Measurements from ENCODE around the gene C4orf50. TPM values are rescaled to one million over a fixed set of nuclear protein-coding genes. Genes with fewer than 3 reads are reported as not detected.

The C4orf50 gene
- total RNA-seq, 2 experiments from 2014 or later, result 1.0 to 1.2 TPM

DNA sequence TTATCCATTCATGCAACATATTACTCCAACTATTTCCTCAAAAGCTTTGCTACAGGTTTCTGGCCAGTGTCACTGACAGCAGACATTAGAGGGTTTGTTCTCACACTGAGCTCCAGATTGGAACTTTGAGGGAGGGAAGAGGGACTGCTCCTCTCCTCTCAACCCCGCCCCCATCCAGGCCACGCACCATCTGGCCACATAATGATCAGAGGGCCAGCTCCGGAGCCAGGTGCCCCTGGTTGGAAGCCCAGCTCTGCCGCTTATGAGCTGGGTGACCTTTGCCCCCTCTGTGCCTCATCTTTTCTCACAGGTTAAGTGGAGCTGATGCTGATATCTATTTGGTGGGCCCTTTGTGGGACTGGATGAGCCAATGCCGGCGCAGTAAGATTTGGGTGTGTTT lies 55.8 kb downstream of the C4orf50 start:
- no peak for DNase-seq
- ChIA-PET CTCF (interaction anchor here (1.5 to 3.8 kb wide), 2 partner anchors 35 to 369 kb away, joined by 4 to 16 read pairs; no protein-coding TSS in a partner anchor), POLR2A (no interaction called here)
- H3K4me1 Mint-ChIP-seq, result no peaks in the 10 kb centered on the region
- H3K4me3 Mint-ChIP-seq, result no peak overlapping the region
- no peaks in the 10 kb centered on the region for H3K36me3 Mint-ChIP-seq (ENCODE audit: low read depth)
- peaks cover 7% of the 10 kb centered on the region for H3K27me3 Mint-ChIP-seq
- no peaks in the 10 kb centered on the region for H3K9me3 Mint-ChIP-seq
- H3K27ac Mint-ChIP-seq, result no peak overlapping the region

DNA sequence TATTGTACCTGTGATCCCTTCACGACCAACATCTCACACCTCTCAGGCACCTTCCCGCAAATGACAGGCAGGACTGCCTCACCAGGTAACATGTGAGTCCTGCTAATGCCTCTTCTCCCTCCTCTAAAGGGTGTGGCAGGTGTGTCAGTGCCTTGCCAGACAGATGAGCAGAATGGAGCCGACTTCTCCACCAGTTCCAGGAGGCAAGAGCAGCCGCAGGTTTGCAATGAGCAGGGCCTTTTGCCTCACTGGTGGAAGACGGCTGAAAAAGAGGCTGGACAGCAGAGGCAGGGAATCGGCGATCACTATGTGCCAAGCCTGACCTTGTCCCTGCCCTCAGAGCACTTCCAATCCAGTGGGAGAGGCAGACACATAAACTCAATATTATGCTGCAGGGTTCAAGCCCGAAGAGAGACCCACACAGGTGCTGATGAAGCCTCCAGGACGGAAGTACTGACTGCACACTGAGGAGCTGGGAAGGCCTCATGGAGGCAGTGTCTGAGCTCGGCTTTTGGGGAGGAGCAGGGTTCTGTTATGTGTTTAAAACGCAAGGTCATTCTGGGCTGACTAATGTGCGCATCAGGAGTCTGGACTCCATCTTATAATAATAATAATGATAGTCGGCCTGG lies 57.9 kb downstream of the C4orf50 start:
- H3K36me3 Mint-ChIP-seq (ENCODE audit: low read depth), result no peaks in the 10 kb centered on the region
- ChIA-PET CTCF (interaction anchor here (1.0 kb wide), 1 partner anchor 38 kb away, joined by 3 read pairs; no protein-coding TSS in a partner anchor), POLR2A (interaction anchor here (1.3 kb wide), 1 partner anchor 9 kb away, joined by 3 read pairs; no protein-coding TSS in a partner anchor)
- no peaks in the 10 kb centered on the region for H3K9me3 Mint-ChIP-seq
- no peak overlapping the region for H3K4me3 Mint-ChIP-seq
- no peak overlapping the region for H3K27ac Mint-ChIP-seq
- H3K4me1 Mint-ChIP-seq, result peaks cover 15% of the 10 kb centered on the region
- DNase-seq, result no peak
- H3K27me3 Mint-ChIP-seq, result peaks cover 7% of the 10 kb centered on the region

DNA sequence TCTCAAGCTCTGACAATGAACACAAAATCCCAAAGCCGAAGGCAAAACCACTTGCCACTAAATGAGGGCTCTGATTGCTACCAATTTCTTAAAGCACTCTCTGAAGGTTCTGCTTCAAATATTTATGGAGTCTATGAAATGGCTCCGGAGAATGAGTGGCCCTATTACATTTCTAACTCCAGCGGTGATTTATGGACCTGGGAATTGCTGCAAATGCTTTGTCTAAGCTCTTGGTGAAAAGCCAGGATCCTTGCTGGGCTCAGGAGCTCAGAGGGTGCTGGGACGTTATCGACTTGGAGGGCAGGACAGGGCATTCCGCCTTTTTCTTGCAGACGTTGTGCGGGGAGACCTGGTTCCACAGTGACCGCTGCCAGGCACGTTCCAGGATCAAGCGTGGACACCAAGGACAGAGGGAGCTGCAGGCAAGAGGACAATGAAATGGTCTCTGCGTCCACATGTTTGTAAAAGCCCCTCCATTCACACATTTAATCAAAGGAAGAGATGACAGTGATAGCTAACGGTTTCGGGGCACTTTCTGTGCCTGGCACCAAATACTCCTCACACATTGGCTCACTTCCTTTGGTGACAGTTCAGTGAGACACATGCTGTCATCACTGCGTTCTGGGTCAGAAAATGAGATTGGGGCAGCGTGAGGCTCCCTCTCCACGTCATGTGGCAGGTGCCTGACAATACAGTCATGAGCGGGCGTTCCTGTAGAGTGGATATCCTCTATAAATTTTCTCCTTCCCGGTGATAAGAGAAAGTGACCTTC lies 58.8 kb downstream of the C4orf50 start:
- H3K27me3 Mint-ChIP-seq, result peaks cover 7% of the 10 kb centered on the region
- no peaks in the 10 kb centered on the region for H3K9me3 Mint-ChIP-seq
- CTCF ChIA-PET, result interaction anchor here (1.0 kb wide), 1 partner anchor 39 kb away, joined by 3 read pairs; no protein-coding TSS in a partner anchor
- H3K4me3 Mint-ChIP-seq, result no peak overlapping the region
- H3K4me1 Mint-ChIP-seq, result peaks cover 19% of the 10 kb centered on the region
- no peak overlapping the region for H3K27ac Mint-ChIP-seq
- POLR2A ChIA-PET, result no interaction called here
- no peak for DNase-seq
- no peaks in the 10 kb centered on the region for H3K36me3 Mint-ChIP-seq (ENCODE audit: low read depth)

DNA sequence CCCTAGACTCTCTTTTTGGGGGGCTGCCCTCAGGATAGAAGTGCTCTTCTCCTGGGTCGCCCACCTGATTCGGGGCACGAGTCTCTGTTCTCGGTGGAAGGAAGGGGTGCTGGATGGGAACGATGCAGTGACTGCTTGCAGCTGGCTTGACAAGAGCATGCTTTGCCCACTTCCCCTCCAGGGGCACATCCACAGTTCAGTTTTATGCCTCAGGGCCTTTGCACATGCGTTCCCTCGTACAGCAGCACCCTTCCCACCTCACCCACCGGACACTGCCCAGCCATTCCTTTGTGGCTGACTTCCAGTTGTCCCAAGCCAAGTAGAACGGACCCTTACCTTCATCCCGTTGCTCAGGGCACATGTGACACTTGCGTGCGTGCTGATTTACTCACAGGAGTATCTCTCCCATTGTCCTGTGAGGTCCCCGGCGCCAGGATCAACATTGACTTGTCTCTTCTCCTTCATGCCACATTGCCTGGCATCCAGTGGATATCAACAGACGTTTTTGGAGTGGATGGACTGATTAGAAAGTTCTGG lies 60.0 kb downstream of the C4orf50 start:
- ChIA-PET POLR2A (no interaction called here), CTCF (no interaction called here)
- H3K4me1 Mint-ChIP-seq, result peaks cover 19% of the 10 kb centered on the region

GRCh38 chr4:5957076-5957475 lies 61.2 kb downstream of the C4orf50 start:
- Mint-ChIP-seq H3K27me3 (peaks cover 9% of the 10 kb centered on the region), H3K27ac (no peak overlapping the region), H3K4me1 (peaks cover 21% of the 10 kb centered on the region), H3K9me3 (no peaks in the 10 kb centered on the region), H3K4me3 (no peak overlapping the region), H3K36me3 (ENCODE audit: low read depth) (no peaks in the 10 kb centered on the region)
- ChIA-PET CTCF (no interaction called here), POLR2A (no interaction called here)
- DNase-seq, result no peak

More for the DNA sequence above, 60.0 kb downstream of the C4orf50 start:
- Mint-ChIP-seq H3K9me3 (no peaks in the 10 kb centered on the region), H3K4me3 (no peak overlapping the region), H3K36me3 (ENCODE audit: low read depth) (no peaks in the 10 kb centered on the region), H3K27ac (no peak overlapping the region), H3K27me3 (peaks cover 2% of the 10 kb centered on the region)
- no peak for DNase-seq

DNA sequence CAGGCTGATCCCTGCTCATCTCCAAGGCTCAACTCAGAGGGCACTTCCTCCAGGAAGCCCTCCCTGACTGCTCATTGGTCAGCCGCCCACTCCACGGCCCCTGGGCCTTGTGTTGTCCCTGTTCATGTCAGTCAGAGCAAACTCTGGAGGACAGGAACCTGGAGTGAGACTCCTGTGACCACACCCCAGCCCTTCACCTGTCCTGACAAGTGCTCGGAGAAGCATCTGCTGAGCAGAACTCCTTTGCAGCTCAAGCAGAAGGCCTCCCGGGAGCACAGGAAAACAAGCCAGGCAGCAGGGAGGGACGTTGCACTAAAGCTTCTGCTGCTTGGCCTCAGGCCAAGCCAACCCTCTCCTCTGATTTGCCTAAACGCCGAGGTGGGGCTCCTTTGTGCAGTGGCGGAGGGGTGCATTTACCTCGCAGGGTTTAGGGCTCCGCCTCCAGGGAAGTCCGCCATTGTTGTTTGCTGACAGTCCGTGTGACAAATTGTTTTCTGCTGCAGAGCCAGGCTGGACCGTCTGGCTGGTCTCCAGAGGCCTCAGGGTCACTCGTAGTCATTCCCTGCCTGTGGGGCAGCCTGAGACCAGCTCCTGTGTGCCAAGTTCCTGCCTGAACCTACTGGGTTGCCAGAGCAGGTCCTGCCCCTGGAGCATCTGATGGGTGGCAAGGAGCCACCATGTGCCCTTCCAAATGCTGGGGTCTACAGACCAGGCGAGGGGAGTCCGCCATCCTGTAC lies 61.8 kb downstream of the C4orf50 start:
- Mint-ChIP-seq H3K27ac (no peak overlapping the region), H3K27me3 (peaks cover 11% of the 10 kb centered on the region), H3K36me3 (ENCODE audit: low read depth) (no peaks in the 10 kb centered on the region), H3K4me1 (peaks cover 21% of the 10 kb centered on the region), H3K4me3 (no peak overlapping the region), H3K9me3 (no peaks in the 10 kb centered on the region)
- no peak for DNase-seq
- POLR2A ChIA-PET, result no interaction called here
- CTCF ChIA-PET, result no interaction called here

DNA sequence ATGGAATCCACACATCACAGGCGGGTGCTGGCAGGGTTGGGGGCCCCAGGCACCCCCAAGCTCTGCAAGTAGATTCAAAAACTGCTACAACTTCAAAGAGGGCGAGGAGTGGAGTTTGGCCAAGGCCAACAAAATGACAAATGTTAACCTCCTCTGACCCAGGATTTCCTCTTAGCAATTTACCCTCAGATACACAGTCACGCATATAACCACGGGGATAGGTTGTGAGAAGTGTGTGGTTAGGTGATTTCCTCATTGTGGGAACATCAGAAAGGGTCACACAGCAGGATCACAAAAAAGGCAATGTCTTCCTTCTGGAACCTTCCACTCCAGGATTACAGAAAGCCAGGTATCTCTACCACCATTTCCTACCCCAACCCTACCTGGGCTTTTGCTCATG lies 62.4 kb downstream of the C4orf50 start:
- Mint-ChIP-seq H3K4me1 (peaks cover 21% of the 10 kb centered on the region), H3K4me3 (no peak overlapping the region), H3K36me3 (ENCODE audit: low read depth) (no peaks in the 10 kb centered on the region), H3K27me3 (peaks cover 11% of the 10 kb centered on the region), H3K9me3 (no peaks in the 10 kb centered on the region), H3K27ac (no peak overlapping the region)
- POLR2A ChIA-PET, result no interaction called here
- no peak for DNase-seq
- CTCF ChIA-PET, result no interaction called here

- Mint-ChIP-seq H3K9me3 (no peaks in the 10 kb centered on the region), H3K4me1 (peaks cover 21% of the 10 kb centered on the region), H3K36me3 (ENCODE audit: low read depth) (no peaks in the 10 kb centered on the region), H3K27ac (no peak overlapping the region), H3K27me3 (peaks cover 13% of the 10 kb centered on the region), H3K4me3 (no peak overlapping the region)
- ChIA-PET POLR2A (no interaction called here), CTCF (no interaction called here)
- DNase-seq, result no peak
These were observed 62.9 kb downstream of the C4orf50 start for GRCh38 chr4:5955201-5955821.

DNA sequence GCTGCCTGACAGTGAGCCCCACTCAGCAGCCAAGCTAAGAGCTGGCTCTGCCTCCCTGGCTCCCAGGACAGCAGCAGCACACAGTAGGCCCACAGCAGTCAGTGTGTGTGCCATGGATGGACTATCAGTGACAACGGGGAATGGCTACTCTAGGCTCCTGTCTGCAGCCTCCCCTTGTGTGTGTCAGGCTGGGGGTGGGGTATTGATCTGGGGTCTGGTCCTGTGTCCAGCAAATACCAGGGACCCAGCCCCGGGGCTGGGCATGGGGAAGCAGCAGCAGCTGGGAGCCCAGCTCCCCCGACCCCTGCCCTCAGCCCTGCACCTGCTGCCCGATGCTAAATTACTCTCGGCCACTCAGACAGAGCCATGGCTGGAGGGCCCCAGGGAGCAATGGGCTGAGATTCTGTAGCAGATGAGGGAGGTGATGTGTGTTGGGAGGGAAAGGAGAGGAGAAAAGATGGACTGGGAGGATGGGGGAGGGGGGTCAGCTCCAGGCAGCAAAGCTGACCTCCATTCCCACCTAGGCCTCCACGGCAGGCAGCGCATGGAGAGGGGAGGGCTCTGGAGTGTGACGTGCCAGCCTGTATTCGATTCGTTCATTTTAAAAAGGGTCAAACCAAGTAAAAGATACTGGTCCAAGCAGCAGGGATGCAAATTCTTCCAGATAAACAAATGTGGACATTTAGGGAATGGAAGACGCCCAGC lies 64.0 kb downstream of the C4orf50 start:
- POLR2A ChIA-PET, result no interaction called here
- Mint-ChIP-seq H3K9me3 (no peaks in the 10 kb centered on the region), H3K36me3 (ENCODE audit: low read depth) (no peaks in the 10 kb centered on the region), H3K4me1 (peaks cover 21% of the 10 kb centered on the region), H3K27me3 (peaks cover 15% of the 10 kb centered on the region), H3K27ac (no peak overlapping the region), H3K4me3 (no peak overlapping the region)
- no peak for DNase-seq
- CTCF ChIA-PET, result no interaction called here

DNA sequence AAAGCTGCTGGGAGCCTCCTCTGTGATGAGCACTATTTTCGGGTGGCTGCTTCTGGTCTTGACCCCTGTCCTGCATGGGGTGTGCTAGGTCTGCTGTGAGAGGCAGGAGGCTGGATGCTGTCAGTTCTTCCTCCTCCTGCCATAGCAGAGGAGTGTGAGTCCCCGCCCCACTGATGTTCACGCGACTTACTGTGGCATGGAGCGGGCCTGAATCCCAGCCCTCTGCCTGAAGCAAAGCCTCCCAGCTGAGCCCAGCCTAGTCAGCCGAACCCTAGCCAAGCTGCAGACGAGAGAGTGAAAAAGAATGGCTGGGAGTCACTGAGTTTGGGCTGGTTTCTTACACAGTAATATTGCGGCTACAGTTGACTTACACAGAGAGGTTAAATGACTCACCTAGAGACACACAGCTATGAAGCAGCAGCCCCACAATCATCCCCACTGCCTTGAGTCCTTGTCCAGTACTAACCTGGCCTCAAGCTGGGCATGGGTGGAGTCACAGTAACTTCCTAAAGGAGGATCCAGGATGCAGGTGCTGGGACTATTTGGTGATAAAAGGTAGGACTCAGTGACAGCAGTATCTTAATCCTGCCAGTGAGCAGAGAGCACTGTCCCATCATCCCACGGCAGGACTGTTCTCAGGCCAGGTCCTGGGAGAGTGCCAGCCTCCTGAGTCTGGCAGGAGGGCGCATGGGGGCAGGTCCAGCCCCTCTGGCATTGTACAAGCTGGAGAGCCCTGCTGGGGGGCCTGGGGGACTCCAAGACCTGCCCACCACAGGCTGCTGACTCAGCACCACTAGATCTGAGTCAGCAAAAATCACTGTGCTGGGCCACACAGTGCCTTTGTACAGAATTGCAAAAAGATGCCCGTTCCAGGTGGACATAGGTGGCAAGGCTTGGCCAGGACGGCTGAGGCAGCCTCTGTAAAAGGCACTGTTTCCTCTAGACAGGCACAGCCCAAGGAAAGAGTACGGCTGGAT lies 65.0 kb downstream of the C4orf50 start:
- DNase-seq, result no peak
- ChIA-PET CTCF (no interaction called here), POLR2A (no interaction called here)
- Mint-ChIP-seq H3K36me3 (ENCODE audit: low read depth) (no peaks in the 10 kb centered on the region), H3K4me3 (no peak overlapping the region), H3K9me3 (no peaks in the 10 kb centered on the region), H3K27me3 (peaks cover 16% of the 10 kb centered on the region), H3K27ac (no peak overlapping the region), H3K4me1 (peaks cover 21% of the 10 kb centered on the region)

DNA sequence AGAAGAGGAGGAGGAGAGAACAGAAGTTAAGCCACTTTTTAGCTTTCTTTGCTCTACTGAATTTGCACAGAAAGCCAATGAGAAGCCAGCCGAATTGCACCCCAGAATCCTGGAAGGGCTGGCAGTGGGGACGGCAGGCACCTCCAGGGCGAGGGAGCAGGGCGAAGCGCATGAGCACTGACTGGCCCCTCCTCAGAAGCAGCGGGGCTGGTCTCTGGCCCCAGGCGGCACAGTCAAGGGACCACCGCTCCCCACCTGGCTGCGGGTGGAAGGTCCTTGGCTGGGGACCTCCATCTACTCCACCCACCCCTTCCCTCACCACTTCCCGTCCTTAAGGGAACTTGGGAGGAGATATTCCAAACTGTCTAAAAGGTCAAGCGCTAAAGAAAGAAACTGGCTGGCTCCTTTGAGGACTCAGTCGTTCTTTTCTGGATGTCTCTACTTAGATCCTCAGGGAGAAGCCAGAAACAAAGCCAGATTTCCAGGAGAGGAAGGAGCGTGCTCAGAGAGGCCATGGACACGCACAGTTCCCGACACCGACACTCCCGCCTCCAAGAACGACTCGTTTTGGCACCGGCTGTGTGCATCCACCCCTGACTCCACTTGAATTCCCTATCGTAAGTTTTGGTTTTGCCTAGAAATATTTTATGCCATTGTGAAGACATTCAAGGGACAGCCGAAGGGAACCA lies 65.8 kb downstream of the C4orf50 start:
- ChIA-PET CTCF (no interaction called here), POLR2A (no interaction called here)
- H3K9me3 Mint-ChIP-seq, result peaks cover 3% of the 10 kb centered on the region
- no peaks in the 10 kb centered on the region for H3K36me3 Mint-ChIP-seq (ENCODE audit: low read depth)
- no peak for DNase-seq
- no peak overlapping the region for H3K27ac Mint-ChIP-seq
- peaks cover 21% of the 10 kb centered on the region for H3K4me1 Mint-ChIP-seq
- no peak overlapping the region for H3K4me3 Mint-ChIP-seq
- H3K27me3 Mint-ChIP-seq, result peaks cover 16% of the 10 kb centered on the region
